CD14-positive monocyte (primary cell): ENCODE results near the gene SGCD. TPM values are rescaled to one million over a fixed set of nuclear protein-coding genes. Genes with fewer than 3 reads are reported as not detected.

ENCODE experiments used
- DNase-seq, 3 donors: peaks; one replicate each; pipeline ENCODE4 v3.0.0-alpha.2; 2011 to 2022
- H2AFZ ChIP-seq: 2 replicates; pipeline ENCODE4 v1.6.0; 2012; ENCODE audit warnings: mild to moderate bottlenecking, low read depth, low read length, inconsistent platforms; ENCODE audit not compliant: insufficient read depth, poor library complexity, severe bottlenecking
- H3K27ac ChIP-seq, 2 donors: 1 replicate in 1 of 2; 2 replicates in 1 of 2; pipeline ENCODE4 v1.5.1; 2012 to 2013; ENCODE audit warnings: low read length in 2 of 2, control low read depth in 1 of 2, inconsistent platforms in 1 of 2, low read depth in 1 of 2, mild to moderate bottlenecking in 1 of 2
- H3K27me3 ChIP-seq, 2 donors: one replicate each; pipeline versions ENCODE4 v1.6.0 to v1.6.1; 2011 to 2013; ENCODE audit warnings: low read length in 2 of 2; ENCODE audit not compliant: control insufficient read depth in 2 of 2, insufficient read depth in 2 of 2
- H3K36me3 ChIP-seq, 2 donors: replicated peaks in 1 of 2; 1 replicate in 1 of 2; 2 replicates in 1 of 2; pipeline versions ENCODE4 v1.5.1 to v1.6.1; 2012 to 2013; ENCODE audit warnings: low read length in 2 of 2, control low read depth in 1 of 2, inconsistent platforms in 1 of 2, mild to moderate bottlenecking in 1 of 2; ENCODE audit not compliant: insufficient read depth in 2 of 2, control insufficient read depth in 1 of 2
- H3K4me1 ChIP-seq, 2 donors: 1 replicate in 1 of 2; 2 replicates in 1 of 2; pipeline versions ENCODE4 v1.5.1 to v1.6.1; 2012 to 2013; ENCODE audit warnings: low read length in 2 of 2, control low read depth in 1 of 2, inconsistent platforms in 1 of 2, mild to moderate bottlenecking in 1 of 2, moderate library complexity in 1 of 2; ENCODE audit not compliant: insufficient read depth in 2 of 2, control insufficient read depth in 1 of 2
- H3K4me2 ChIP-seq: replicated peaks from 2 replicates; pipeline ENCODE3; 2012; ENCODE audit warnings: low read length, moderate library complexity, mild to moderate bottlenecking; ENCODE audit not compliant: poor library complexity, severe bottlenecking; ENCODE audit errors: extremely low read depth
- H3K4me3 ChIP-seq, 3 experiments: fragments of 200-600 bp in 1 of 3; sonication (generic) in 1 of 3; replicated peaks in 1 of 3; 1 replicate in 2 of 3; 2 replicates in 1 of 3; pipeline ENCODE4 v1.5.1; 2011 to 2013; ENCODE audit warnings: low read length in 3 of 3, mild to moderate bottlenecking in 3 of 3, control low read depth in 2 of 3, low read depth in 2 of 3, inconsistent platforms in 1 of 3, moderate library complexity in 1 of 3
- H3K79me2 ChIP-seq: 2 replicates; pipeline ENCODE4 v1.6.0; 2012; ENCODE audit warnings: mild to moderate bottlenecking, control low read depth, inconsistent platforms, low read length, moderate library complexity; ENCODE audit not compliant: insufficient read depth
- H3K9ac ChIP-seq: 2 replicates; pipeline ENCODE4 v1.6.0; 2017; ENCODE audit warnings: low read length, mild to moderate bottlenecking; ENCODE audit not compliant: insufficient read depth, poor library complexity, severe bottlenecking
- H3K9me3 ChIP-seq, 2 donors: replicated peaks in 1 of 2; 1 replicate in 1 of 2; 2 replicates in 1 of 2; pipeline versions ENCODE4 v1.5.1 to v1.6.1; 2012 to 2013; ENCODE audit warnings: low read length in 2 of 2, control low read depth in 1 of 2; ENCODE audit not compliant: control insufficient read depth in 1 of 2, insufficient read depth in 1 of 2
- H4K20me1 ChIP-seq: 2 replicates; pipeline ENCODE4 v1.6.0; 2012; ENCODE audit warnings: mild to moderate bottlenecking, low read length, control low read depth, moderate library complexity; ENCODE audit not compliant: insufficient read depth
- H3K27ac Mint-ChIP-seq, 7 donors: one replicate each; pipeline ENCODE4 v1.8.0; 2020; ENCODE audit warnings: mild to moderate bottlenecking in 7 of 7, mixed read lengths in 7 of 7, moderate library complexity in 6 of 7, inconsistent platforms in 2 of 7
- H3K27me3 Mint-ChIP-seq, 3 donors: one replicate each; pipeline ENCODE4 v1.8.0; 2021 to 2022; ENCODE audit warnings: low read depth in 3 of 3, mild to moderate bottlenecking in 3 of 3, mixed read lengths in 3 of 3, moderate library complexity in 3 of 3, inconsistent platforms in 1 of 3
- H3K36me3 Mint-ChIP-seq, 2 donors: one replicate each; pipeline ENCODE4 v1.8.0; 2020; ENCODE audit warnings: mixed read lengths in 2 of 2, inconsistent platforms in 1 of 2, mild to moderate bottlenecking in 1 of 2
- H3K4me1 Mint-ChIP-seq: one replicate; pipeline ENCODE4 v1.8.0; 2020; ENCODE audit warnings: mild to moderate bottlenecking, mixed read lengths
- H3K4me3 Mint-ChIP-seq, 2 donors: one replicate each; pipeline ENCODE4 v1.8.0; 2020; ENCODE audit warnings: mild to moderate bottlenecking in 2 of 2, mixed read lengths in 2 of 2, moderate library complexity in 1 of 2
- H3K9me3 Mint-ChIP-seq, 7 donors: one replicate each; pipeline ENCODE4 v1.8.0; 2020 to 2022; ENCODE audit warnings: mixed read lengths in 7 of 7, mild to moderate bottlenecking in 6 of 7, moderate library complexity in 6 of 7, inconsistent platforms in 2 of 7
- WGBS: methylation state at CpG from one replicate; pipeline ENCODE4 v1.1.5; 2013; ENCODE audit warnings: missing lambda C conversion rate; ENCODE audit not compliant: insufficient coverage; 5-methylcytosine and 5-hydroxymethylcytosine counted together
- intact Hi-C, 2 donors: fragments of 100-400 bp; cut with micrococcal nuclease; formaldehyde crosslinking; loops; one replicate each; pipeline versions ENCODE4 v1.15.0 to v1.15.1; 2023
- polyA plus RNA-seq, 3 donors: library from polyadenylated mRNA; depleted of rRNA in 1 of 3; unstranded in 2 of 3; stranded (reverse) in 1 of 3; fragments of 300-500 nt in 2 of 3; fragments of >200 nt in 1 of 3; fragmentation: Illumina TruSeq in 2 of 3; gene quantifications; 1 replicate in 2 of 3; 2 replicates in 1 of 3; pipeline ENCODE4 v1.2.3, GENCODE V29; 2012 to 2021
- TF ChIP-seq, protein P1 (sequence below): fragments of 200-600 bp; IDR thresholded peaks from one replicate; pipeline ENCODE4 v1.8.0; 2022; ENCODE audit warnings: antibody characterized with exemption, mild to moderate bottlenecking

SGCD gene
- polyA plus RNA-seq, 3 donors = not detected

DNA sequence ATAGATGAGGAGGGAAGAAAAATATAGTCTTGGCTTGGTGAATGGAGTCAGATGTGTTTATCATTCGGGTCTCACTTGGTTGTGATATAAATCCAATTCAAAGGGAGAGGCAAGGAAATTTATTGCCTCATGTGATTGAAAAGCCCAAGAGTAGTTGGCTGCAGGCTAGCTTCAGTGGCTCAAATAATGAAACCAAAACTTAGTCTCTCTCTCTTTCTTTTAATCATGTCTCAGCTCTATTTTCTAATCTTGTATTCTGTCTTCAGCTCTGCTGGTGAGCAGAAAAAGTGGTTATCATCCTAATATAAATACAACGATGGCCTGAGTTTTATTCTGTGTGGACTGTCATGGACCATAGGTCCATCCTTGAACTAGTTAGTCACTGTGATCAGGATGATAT is 288.9 kb downstream of the SGCD start:
- Mint-ChIP-seq H3K27me3 (no peaks in the 10 kb centered on the region), H3K4me1 (no peaks in the 10 kb centered on the region), H3K9me3 (peaks cover 12 to 24% (median 16%) of the 10 kb centered on the region in 7 donors), H3K27ac (no peak overlapping the region), H3K4me3 (no peak overlapping the region), H3K36me3 (no peaks in the 10 kb centered on the region)
- intact Hi-C loops = no loop called here
- DNase-seq = no peak
- peaks cover 23 to 25% of the 10 kb centered on the region in 2 donors for H3K9me3 ChIP-seq
- TF ChIP-seq, protein P1, sequence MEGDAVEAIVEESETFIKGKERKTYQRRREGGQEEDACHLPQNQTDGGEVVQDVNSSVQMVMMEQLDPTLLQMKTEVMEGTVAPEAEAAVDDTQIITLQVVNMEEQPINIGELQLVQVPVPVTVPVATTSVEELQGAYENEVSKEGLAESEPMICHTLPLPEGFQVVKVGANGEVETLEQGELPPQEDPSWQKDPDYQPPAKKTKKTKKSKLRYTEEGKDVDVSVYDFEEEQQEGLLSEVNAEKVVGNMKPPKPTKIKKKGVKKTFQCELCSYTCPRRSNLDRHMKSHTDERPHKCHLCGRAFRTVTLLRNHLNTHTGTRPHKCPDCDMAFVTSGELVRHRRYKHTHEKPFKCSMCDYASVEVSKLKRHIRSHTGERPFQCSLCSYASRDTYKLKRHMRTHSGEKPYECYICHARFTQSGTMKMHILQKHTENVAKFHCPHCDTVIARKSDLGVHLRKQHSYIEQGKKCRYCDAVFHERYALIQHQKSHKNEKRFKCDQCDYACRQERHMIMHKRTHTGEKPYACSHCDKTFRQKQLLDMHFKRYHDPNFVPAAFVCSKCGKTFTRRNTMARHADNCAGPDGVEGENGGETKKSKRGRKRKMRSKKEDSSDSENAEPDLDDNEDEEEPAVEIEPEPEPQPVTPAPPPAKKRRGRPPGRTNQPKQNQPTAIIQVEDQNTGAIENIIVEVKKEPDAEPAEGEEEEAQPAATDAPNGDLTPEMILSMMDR = no peak
- H3K27me3 ChIP-seq = no peaks in the 10 kb centered on the region
- no peak overlapping the region for H3K4me2 ChIP-seq
- no peaks in the 10 kb centered on the region for H3K79me2 ChIP-seq
- no peak overlapping the region for H3K4me3 ChIP-seq
- H3K36me3 ChIP-seq = no peaks in the 10 kb centered on the region
- H3K4me1 ChIP-seq = no peaks in the 10 kb centered on the region
- no peak overlapping the region for H3K9ac ChIP-seq
- H2AFZ ChIP-seq = no peak overlapping the region
- H4K20me1 ChIP-seq = no peaks in the 10 kb centered on the region
- no peak overlapping the region for H3K27ac ChIP-seq
- WGBS = 80% methylated on average over 1 of the region's 2 CpGs

DNA sequence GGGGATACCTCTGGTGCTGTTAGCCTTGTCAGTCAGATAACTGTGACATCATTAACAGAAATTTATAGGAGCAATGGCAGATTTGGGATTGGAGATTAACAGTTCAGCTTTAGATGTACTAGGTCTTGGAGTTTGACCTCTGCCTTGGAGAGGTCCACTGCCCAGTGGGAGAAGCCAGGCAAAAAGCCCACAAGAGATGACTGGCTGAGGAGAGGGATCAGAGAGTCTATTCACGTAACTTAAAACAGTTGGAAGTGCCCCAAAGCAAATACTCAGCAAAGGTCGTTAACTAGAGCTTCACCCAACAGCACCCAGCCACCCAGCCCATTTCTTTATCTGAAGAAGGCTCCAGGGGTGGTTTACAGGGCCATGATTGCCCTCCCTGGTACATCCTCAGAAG is 290.5 kb downstream of the SGCD start:
- Histone ChIP-seq H3K27me3 (no peaks in the 10 kb centered on the region), H3K79me2 (no peaks in the 10 kb centered on the region), H2AFZ (no peak overlapping the region), H3K4me2 (no peak overlapping the region), H3K36me3 (no peaks in the 10 kb centered on the region), H3K4me3 (no peak overlapping the region), H3K9me3 (peaks cover 18 to 19% of the 10 kb centered on the region in 2 donors), H4K20me1 (no peaks in the 10 kb centered on the region), H3K4me1 (no peaks in the 10 kb centered on the region), H3K9ac (no peak overlapping the region), H3K27ac (no peak overlapping the region)
- TF ChIP-seq, protein P1 = no peak
- H3K27ac Mint-ChIP-seq = no peak overlapping the region
- H3K4me1 Mint-ChIP-seq = no peaks in the 10 kb centered on the region
- intact Hi-C loops = no loop called here
- peaks cover under 1 to 22% (median 7%) of the 10 kb centered on the region in 7 donors for H3K9me3 Mint-ChIP-seq
- H3K27me3 Mint-ChIP-seq = no peaks in the 10 kb centered on the region
- H3K4me3 Mint-ChIP-seq = no peak overlapping the region
- 63% methylated on average over 1 of the region's 2 CpGs for WGBS
- no peaks in the 10 kb centered on the region for H3K36me3 Mint-ChIP-seq
- DNase-seq = no peak
